Adrenal gland (tissue), 12 donors: ENCODE data around the gene PTPRN2. TPM values are rescaled to one million over a fixed set of nuclear protein-coding genes. Genes with fewer than 3 reads are reported as not detected.

ENCODE experiments used
- DNase-seq, 7 donors: peaks; one replicate each; pipeline ENCODE4 v3.0.0-alpha.2; 2019 to 2020
- H3K27ac ChIP-seq, 5 donors: fragments of 200-600 bp; sonication (generic) in 4 of 5; 1 replicate in 3 of 5; 2 replicates in 2 of 5; pipeline versions ENCODE4 v1.5.1 to v1.8.0; 2016 to 2020; ENCODE audit warnings: mild to moderate bottlenecking in 1 of 5
- H3K27me3 ChIP-seq: fragments of 200-600 bp; 2 replicates; pipeline ENCODE4 v1.8.0; 2021
- H3K36me3 ChIP-seq, 2 donors: fragments of 200-600 bp; replicated peaks in 1 of 2; 1 replicate in 1 of 2; 2 replicates in 1 of 2; pipeline versions ENCODE4 v1.5.1 to v1.8.0; 2018 to 2022
- H3K4me1 ChIP-seq, 2 donors: fragments of 200-600 bp; replicated peaks in 1 of 2; 1 replicate in 1 of 2; 2 replicates in 1 of 2; pipeline versions ENCODE4 v1.5.1 to v1.8.0; 2018 to 2021
- H3K4me3 ChIP-seq, 4 donors: fragments of 200-600 bp; sonication (generic) in 3 of 4; one replicate each; pipeline ENCODE4 v1.5.1; 2016 to 2018
- H3K9me3 ChIP-seq, 3 donors: fragments of 200-600 bp; sonication (generic) in 1 of 3; replicated peaks in 1 of 3; 1 replicate in 2 of 3; 2 replicates in 1 of 3; pipeline versions ENCODE4 v1.5.1 to v1.8.0; 2016 to 2021
- CTCF ChIP-seq, 6 experiments: fragments of 450-650 bp in 4 of 6; fragments of 200-600 bp in 2 of 6; sonication (generic) in 1 of 6; IDR thresholded peaks; 1 replicate in 5 of 6; 2 replicates in 1 of 6; pipeline versions ENCODE4 v1.5.1 to v1.8.0; 2016 to 2021; ENCODE audit warnings: antibody characterized with exemption in 6 of 6, mild to moderate bottlenecking in 2 of 6, moderate library complexity in 1 of 6
- POLR2A ChIP-seq, 2 donors: fragments of 450-650 bp; IDR thresholded peaks; one replicate each; pipeline ENCODE4 v1.6.1; 2017; ENCODE audit warnings: antibody characterized with exemption in 2 of 2, mild to moderate bottlenecking in 2 of 2, moderate library complexity in 1 of 2
- WGBS, 4 donors: extraction: QIAGEN DNeasy Blood & Tissue Kit in 2 of 4; methylation state at CpG; one replicate each; pipeline versions ENCODE4 v1.1.5 to v1.1.7; 2013 to 2017; 5-methylcytosine and 5-hydroxymethylcytosine counted together
- intact Hi-C, 2 donors: fragments of 100-400 bp; cut with DNase I; formaldehyde crosslinking; loops; one replicate each; pipeline versions ENCODE4 v1.14.1 to v1.15.0; 2022 to 2023
- polyA plus RNA-seq, 3 donors: library from polyadenylated mRNA; stranded (reverse); fragments of 200-250 nt in 2 of 3; fragments of 350-450 nt in 1 of 3; fragmentation: Illumina TruSeq in 1 of 3; extraction: RNeasy Lipid Tissue Mini Kit (QIAGEN cat#74804) in 1 of 3; gene quantifications; one replicate each; pipeline ENCODE4 v1.2.3, GENCODE V29; 2013 to 2014
- total RNA-seq, 9 donors: library from RNA; depleted of rRNA in 4 of 9; stranded (reverse); fragments of >200 nt in 4 of 9; fragments of 120-200 nt in 1 of 9; fragmentation: NEBNext Ultra II Directional in 1 of 9; extraction: Animal tissue kit (Norgen Biotek cat#: 25700) in 1 of 9; gene quantifications; one replicate each; pipeline versions ENCODE4 v1.1.0 to v1.2.4, GENCODE V29; 2013 to 2023
- donor health status: healthy with polysubstance abuse.
- donor health status: Bipolar disorder and iron deficiency.
- donor health status: DM: yes; HTN: yes; CAD: no.
- donor health status: DM: no; HTN: no; CAD: no.
- donor health status: DM: no; HTN: no; CAD: no.
- donor health status: DM: yes; HTN: yes; CAD: no.

The PTPRN2 gene
- total and polyA plus RNA-seq, 12 donors = 2.2 to 16.2 (median 3.4) TPM

GRCh38 chr7:158186864-158187693 is 400.5 kb downstream of the PTPRN2 start:
- Histone ChIP-seq H3K36me3 (no peaks in the 10 kb centered on the region), H3K4me1 (no peaks in the 10 kb centered on the region), H3K27ac (no peak overlapping the region), H3K4me3 (no peak overlapping the region), H3K27me3 (no peaks in the 10 kb centered on the region), H3K9me3 (no peaks in the 10 kb centered on the region)
- intact Hi-C loops = no loop called here
- TF ChIP-seq POLR2A (IDR thresholded peaks at IDR 0.05) = no peak
- TF ChIP-seq CTCF (IDR thresholded peaks at IDR 0.05) = no peak
- WGBS, 4 donors = 65 to 74% (median 69%) methylated on average over 13 of the region's 13 CpGs
- no peak for DNase-seq

GRCh38 chr7:158186406-158186805 is 401.2 kb downstream of the PTPRN2 start:
- DNase-seq = no peak
- Histone ChIP-seq H3K36me3 (no peaks in the 10 kb centered on the region), H3K4me3 (no peak overlapping the region), H3K9me3 (no peaks in the 10 kb centered on the region), H3K27me3 (no peaks in the 10 kb centered on the region), H3K27ac (no peak overlapping the region), H3K4me1 (no peaks in the 10 kb centered on the region)
- 89 to 96% (median 93%) methylated on average over 11 to 12 of the region's 12 CpGs for WGBS, 4 donors
- intact Hi-C loops = no loop called here
- TF ChIP-seq CTCF (IDR thresholded peaks at IDR 0.05) (no peak), POLR2A (IDR thresholded peaks at IDR 0.05) (no peak)

- TF ChIP-seq POLR2A (IDR thresholded peaks at IDR 0.05) (no peak), CTCF (IDR thresholded peaks at IDR 0.05) (no peak)
- intact Hi-C loops = no loop called here
- Histone ChIP-seq H3K36me3 (no peaks in the 10 kb centered on the region), H3K4me1 (no peaks in the 10 kb centered on the region), H3K27me3 (no peaks in the 10 kb centered on the region), H3K4me3 (no peak overlapping the region), H3K27ac (no peak overlapping the region), H3K9me3 (no peaks in the 10 kb centered on the region)
- DNase-seq = no peak
- WGBS, 4 donors = 84 to 89% (median 86%) methylated on average over 8 of the region's 8 CpGs
These were observed 402.0 kb downstream of the PTPRN2 start for GRCh38 chr7:158185653-158186052.

GRCh38 chr7:158183431-158183830 is 404.2 kb downstream of the PTPRN2 start:
- Histone ChIP-seq H3K4me3 (no peak overlapping the region), H3K27ac (no peak overlapping the region), H3K9me3 (no peaks in the 10 kb centered on the region), H3K27me3 (no peaks in the 10 kb centered on the region), H3K4me1 (no peaks in the 10 kb centered on the region), H3K36me3 (no peaks in the 10 kb centered on the region)
- WGBS, 4 donors = 67 to 83% (median 75%) methylated on average over 2 to 3 of the region's 3 CpGs
- TF ChIP-seq CTCF (IDR thresholded peaks at IDR 0.05) (no peak), POLR2A (IDR thresholded peaks at IDR 0.05) (no peak)
- no peak for DNase-seq
- intact Hi-C loops = no loop called here
